ENCODE results near the gene TSPEAR.

DNA sequence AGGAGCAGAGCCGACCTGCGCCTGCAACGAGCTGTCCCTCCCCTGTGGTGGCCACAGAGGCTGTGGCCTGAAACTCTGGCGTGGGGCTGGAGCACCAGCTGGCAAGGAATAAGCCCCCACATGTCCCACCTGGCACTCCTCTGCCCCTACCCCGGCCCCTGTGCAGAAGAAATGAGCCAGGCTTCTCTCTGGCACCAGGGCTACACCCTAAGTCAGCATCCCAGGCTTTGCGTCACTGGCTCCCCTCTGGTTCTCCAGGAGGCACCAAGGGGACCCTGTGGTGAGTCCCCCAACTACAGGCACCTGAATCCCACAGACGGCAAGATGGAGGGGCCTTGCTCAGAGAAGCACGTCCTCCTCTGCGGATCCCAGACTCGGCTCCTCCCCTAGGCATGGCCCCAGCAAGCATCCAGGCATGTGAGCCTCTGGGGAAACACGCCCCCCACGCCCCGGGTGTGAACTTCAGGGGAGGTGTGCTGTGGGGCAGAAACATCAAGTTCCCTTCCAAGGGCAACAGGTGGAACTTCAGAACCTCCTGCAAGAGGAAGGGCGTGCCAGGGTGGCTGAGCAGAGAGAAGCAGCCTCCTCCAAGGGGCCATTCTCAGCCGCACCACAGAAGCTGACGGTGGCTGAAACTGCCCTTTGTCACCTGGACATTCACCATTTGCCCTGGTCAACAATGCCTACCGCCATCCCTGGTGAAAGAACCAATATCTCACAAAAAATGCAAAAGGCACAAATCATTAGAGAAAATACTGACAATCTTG is 108.1 kb downstream of the TSPEAR start:
- TF ChIP-seq CTCF (IDR thresholded peaks at IDR 0.05; ENCODE audit: insufficient read depth, low read length, poor library complexity, severe bottlenecking) (no peak), EZH2phosphoT487 (conservative IDR thresholded peaks at IDR 0.05; ENCODE audit: low read length) (no peak)

Measured in SU-DHL-6 (cell line).